ENCODE results near the gene FUT2.

- TF ChIP-seq, protein P1, sequence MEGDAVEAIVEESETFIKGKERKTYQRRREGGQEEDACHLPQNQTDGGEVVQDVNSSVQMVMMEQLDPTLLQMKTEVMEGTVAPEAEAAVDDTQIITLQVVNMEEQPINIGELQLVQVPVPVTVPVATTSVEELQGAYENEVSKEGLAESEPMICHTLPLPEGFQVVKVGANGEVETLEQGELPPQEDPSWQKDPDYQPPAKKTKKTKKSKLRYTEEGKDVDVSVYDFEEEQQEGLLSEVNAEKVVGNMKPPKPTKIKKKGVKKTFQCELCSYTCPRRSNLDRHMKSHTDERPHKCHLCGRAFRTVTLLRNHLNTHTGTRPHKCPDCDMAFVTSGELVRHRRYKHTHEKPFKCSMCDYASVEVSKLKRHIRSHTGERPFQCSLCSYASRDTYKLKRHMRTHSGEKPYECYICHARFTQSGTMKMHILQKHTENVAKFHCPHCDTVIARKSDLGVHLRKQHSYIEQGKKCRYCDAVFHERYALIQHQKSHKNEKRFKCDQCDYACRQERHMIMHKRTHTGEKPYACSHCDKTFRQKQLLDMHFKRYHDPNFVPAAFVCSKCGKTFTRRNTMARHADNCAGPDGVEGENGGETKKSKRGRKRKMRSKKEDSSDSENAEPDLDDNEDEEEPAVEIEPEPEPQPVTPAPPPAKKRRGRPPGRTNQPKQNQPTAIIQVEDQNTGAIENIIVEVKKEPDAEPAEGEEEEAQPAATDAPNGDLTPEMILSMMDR (conservative IDR thresholded peaks at IDR 0.05; ENCODE audit: low read length), result no peak
- no peak for TF ChIP-seq EZH2phosphoT487 (IDR thresholded peaks at IDR 0.05; ENCODE audit: borderline replicate concordance)
Measured at GRCh38 chr19:48728911-48729664, 33.3 kb downstream of the FUT2 start.

Measured in Loucy (cell line).